SK-N-SH treated with all-trans-retinoic acid at 6 μM for 48 hours (cell line): ENCODE results near the gene SLC25A52.

ENCODE experiments used
- ATAC-seq: fragments of 200-7000 bp; cut with Tn5 transposase; 3 replicates; pipeline ENCODE4 v1.9.1; 2020; ENCODE audit warnings: mild to moderate bottlenecking, moderate library complexity
- ARNTL ChIP-seq: fragments of 450-650 bp; formaldehyde crosslinking; IDR thresholded peaks from 2 replicates; pipeline ENCODE4 v1.5.0; 2020; ENCODE audit warnings: low read depth, mild to moderate bottlenecking, moderate library complexity, borderline replicate concordance
- BACH2 ChIP-seq: fragments of 250-450 bp; sonication (Bioruptor Pico); IDR thresholded peaks from 2 replicates; pipeline ENCODE4 v1.9.0; 2021; ENCODE audit warnings: mild to moderate bottlenecking, borderline replicate concordance
- CSDC2 ChIP-seq: fragments of 250-450 bp; sonication (Bioruptor Pico); IDR thresholded peaks from 2 replicates; pipeline ENCODE4 v1.5.0; 2020; ENCODE audit warnings: mild to moderate bottlenecking, moderate library complexity
- ESRRG ChIP-seq: fragments of 250-450 bp; sonication (Bioruptor Pico); IDR thresholded peaks from 2 replicates; pipeline ENCODE4 v1.6.1; 2021; ENCODE audit warnings: mild to moderate bottlenecking
- GLIS3 ChIP-seq: fragments of 250-450 bp; sonication (Bioruptor Pico); IDR thresholded peaks from 2 replicates; pipeline ENCODE4 v1.5.0; 2020; ENCODE audit warnings: mild to moderate bottlenecking, moderate library complexity
- ISL1 ChIP-seq: fragments of 250-450 bp; sonication (Bioruptor Pico); IDR thresholded peaks from 2 replicates; pipeline ENCODE4 v2.1.2; 2022; ENCODE audit warnings: mild to moderate bottlenecking, moderate library complexity
- OSR1 ChIP-seq: fragments of 250-450 bp; sonication (Bioruptor Pico); IDR thresholded peaks from 2 replicates; pipeline ENCODE4 v1.8.0; 2022; ENCODE audit warnings: moderate library complexity, mild to moderate bottlenecking, inconsistent platforms
- PPARA ChIP-seq: fragments of 250-450 bp; sonication (Bioruptor Pico); IDR thresholded peaks from 2 replicates; pipeline ENCODE4 v1.5.0; 2020; ENCODE audit warnings: mild to moderate bottlenecking, borderline replicate concordance
- RARB ChIP-seq: fragments of 250-450 bp; sonication (Bioruptor Pico); IDR thresholded peaks from 2 replicates; pipeline ENCODE4 v1.8.0; 2021; ENCODE audit warnings: mild to moderate bottlenecking, moderate library complexity
- SNAI2 ChIP-seq: fragments of 250-450 bp; sonication (Bioruptor Pico); IDR thresholded peaks from 2 replicates; pipeline ENCODE4 v1.5.0; 2020; ENCODE audit warnings: mild to moderate bottlenecking, moderate library complexity
- TCF4 ChIP-seq: fragments of 250-450 bp; sonication (Bioruptor Pico); IDR thresholded peaks from 2 replicates; pipeline ENCODE4 v1.8.0; 2021; ENCODE audit warnings: mild to moderate bottlenecking, moderate library complexity, borderline replicate concordance
- TOX ChIP-seq: fragments of 250-450 bp; sonication (Bioruptor Pico); IDR thresholded peaks from 2 replicates; pipeline ENCODE4 v1.8.0; 2021; ENCODE audit warnings: mild to moderate bottlenecking, moderate library complexity, borderline replicate concordance
- ZC3H10 ChIP-seq: fragments of 250-450 bp; sonication (Bioruptor Pico); IDR thresholded peaks from 2 replicates; pipeline ENCODE4 v1.5.1; 2021; ENCODE audit warnings: mild to moderate bottlenecking, moderate library complexity
- ZFP3 ChIP-seq: fragments of 250-450 bp; sonication (Bioruptor Pico); IDR thresholded peaks from 2 replicates; pipeline ENCODE4 v1.5.0; 2020; ENCODE audit warnings: mild to moderate bottlenecking, moderate library complexity
- ZFP30 ChIP-seq: fragments of 450-650 bp; formaldehyde crosslinking; IDR thresholded peaks from 2 replicates; pipeline ENCODE4 v1.5.0; 2022; ENCODE audit warnings: mild to moderate bottlenecking, moderate library complexity
- ZNF565 ChIP-seq: fragments of 450-650 bp; formaldehyde crosslinking; conservative IDR thresholded peaks from 2 replicates; pipeline ENCODE4 v1.5.0; 2020; ENCODE audit warnings: low read depth, mild to moderate bottlenecking, moderate library complexity
- ZNF8 ChIP-seq: fragments of 450-650 bp; formaldehyde crosslinking; IDR thresholded peaks from 2 replicates; pipeline ENCODE4 v1.5.0; 2020; ENCODE audit warnings: mild to moderate bottlenecking, moderate library complexity
- TF ChIP-seq, protein P1 (sequence below): fragments of 250-450 bp; sonication (Bioruptor Pico); IDR thresholded peaks from 2 replicates; pipeline ENCODE4 v1.8.0; 2020; ENCODE audit warnings: mild to moderate bottlenecking, moderate library complexity, borderline replicate concordance
- TF ChIP-seq, protein P2 (sequence below): fragments of 250-450 bp; sonication (Bioruptor Pico); IDR thresholded peaks from 2 replicates; pipeline ENCODE4 v1.8.0; 2021; ENCODE audit warnings: low read depth, mild to moderate bottlenecking, moderate library complexity, borderline replicate concordance
- TF ChIP-seq, protein P3 (sequence below): fragments of 250-450 bp; sonication (Bioruptor Pico); IDR thresholded peaks from 2 replicates; pipeline ENCODE4 v1.5.1; 2021; ENCODE audit warnings: mild to moderate bottlenecking, moderate library complexity
- TF ChIP-seq, protein P4 (sequence below): fragments of 250-450 bp; sonication (Bioruptor Pico); IDR thresholded peaks from 2 replicates; pipeline ENCODE4 v1.5.1; 2020; ENCODE audit warnings: low read depth, mild to moderate bottlenecking, moderate library complexity
- TF ChIP-seq, protein P5 (sequence below): fragments of 250-450 bp; sonication (Bioruptor Pico); IDR thresholded peaks from 2 replicates; pipeline ENCODE4 v1.5.0; 2020; ENCODE audit warnings: mild to moderate bottlenecking, moderate library complexity

SLC25A52 gene

DNA sequence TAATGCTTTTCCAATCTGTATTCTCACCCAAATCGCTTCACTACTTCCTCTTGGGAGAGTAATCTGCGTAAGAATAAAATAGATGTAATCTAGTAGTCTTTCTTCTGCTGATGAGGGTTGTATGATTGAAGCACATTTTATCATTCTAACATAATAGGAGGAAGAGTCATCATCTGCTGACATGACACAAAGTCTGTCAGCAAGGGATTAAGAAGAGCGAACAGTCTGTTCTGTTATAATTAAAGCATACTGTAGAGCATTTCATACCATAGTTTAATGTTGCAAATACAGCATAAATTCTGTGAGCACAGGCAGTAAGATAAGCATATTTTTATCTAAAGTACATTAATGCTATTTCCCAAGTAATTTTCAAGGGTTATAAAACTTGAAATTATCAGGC is 10.4 kb downstream of the SLC25A52 start:
- ATAC-seq, result no peak
- TF ChIP-seq, protein P1, sequence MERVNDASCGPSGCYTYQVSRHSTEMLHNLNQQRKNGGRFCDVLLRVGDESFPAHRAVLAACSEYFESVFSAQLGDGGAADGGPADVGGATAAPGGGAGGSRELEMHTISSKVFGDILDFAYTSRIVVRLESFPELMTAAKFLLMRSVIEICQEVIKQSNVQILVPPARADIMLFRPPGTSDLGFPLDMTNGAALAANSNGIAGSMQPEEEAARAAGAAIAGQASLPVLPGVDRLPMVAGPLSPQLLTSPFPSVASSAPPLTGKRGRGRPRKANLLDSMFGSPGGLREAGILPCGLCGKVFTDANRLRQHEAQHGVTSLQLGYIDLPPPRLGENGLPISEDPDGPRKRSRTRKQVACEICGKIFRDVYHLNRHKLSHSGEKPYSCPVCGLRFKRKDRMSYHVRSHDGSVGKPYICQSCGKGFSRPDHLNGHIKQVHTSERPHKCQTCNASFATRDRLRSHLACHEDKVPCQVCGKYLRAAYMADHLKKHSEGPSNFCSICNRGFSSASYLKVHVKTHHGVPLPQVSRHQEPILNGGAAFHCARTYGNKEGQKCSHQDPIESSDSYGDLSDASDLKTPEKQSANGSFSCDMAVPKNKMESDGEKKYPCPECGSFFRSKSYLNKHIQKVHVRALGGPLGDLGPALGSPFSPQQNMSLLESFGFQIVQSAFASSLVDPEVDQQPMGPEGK (CRISPR knock-in tag), result no peak
- TF ChIP-seq, protein P2, sequence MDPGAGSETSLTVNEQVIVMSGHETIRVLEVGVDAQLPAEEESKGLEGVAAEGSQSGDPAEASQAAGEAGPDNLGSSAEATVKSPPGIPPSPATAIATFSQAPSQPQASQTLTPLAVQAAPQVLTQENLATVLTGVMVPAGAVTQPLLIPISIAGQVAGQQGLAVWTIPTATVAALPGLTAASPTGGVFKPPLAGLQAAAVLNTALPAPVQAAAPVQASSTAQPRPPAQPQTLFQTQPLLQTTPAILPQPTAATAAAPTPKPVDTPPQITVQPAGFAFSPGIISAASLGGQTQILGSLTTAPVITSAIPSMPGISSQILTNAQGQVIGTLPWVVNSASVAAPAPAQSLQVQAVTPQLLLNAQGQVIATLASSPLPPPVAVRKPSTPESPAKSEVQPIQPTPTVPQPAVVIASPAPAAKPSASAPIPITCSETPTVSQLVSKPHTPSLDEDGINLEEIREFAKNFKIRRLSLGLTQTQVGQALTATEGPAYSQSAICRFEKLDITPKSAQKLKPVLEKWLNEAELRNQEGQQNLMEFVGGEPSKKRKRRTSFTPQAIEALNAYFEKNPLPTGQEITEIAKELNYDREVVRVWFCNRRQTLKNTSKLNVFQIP, result no peak
- no peak for TF ChIP-seq BACH2 (CRISPR knock-in tag)
- TF ChIP-seq ZNF8, result no peak
- TF ChIP-seq, protein P3, sequence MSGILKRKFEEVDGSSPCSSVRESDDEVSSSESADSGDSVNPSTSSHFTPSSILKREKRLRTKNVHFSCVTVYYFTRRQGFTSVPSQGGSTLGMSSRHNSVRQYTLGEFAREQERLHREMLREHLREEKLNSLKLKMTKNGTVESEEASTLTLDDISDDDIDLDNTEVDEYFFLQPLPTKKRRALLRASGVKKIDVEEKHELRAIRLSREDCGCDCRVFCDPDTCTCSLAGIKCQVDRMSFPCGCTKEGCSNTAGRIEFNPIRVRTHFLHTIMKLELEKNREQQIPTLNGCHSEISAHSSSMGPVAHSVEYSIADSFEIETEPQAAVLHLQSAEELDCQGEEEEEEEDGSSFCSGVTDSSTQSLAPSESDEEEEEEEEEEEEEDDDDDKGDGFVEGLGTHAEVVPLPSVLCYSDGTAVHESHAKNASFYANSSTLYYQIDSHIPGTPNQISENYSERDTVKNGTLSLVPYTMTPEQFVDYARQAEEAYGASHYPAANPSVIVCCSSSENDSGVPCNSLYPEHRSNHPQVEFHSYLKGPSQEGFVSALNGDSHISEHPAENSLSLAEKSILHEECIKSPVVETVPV (CRISPR knock-in tag), result no peak
- no peak for TF ChIP-seq CSDC2 (CRISPR knock-in tag)
- TF ChIP-seq, protein P4, sequence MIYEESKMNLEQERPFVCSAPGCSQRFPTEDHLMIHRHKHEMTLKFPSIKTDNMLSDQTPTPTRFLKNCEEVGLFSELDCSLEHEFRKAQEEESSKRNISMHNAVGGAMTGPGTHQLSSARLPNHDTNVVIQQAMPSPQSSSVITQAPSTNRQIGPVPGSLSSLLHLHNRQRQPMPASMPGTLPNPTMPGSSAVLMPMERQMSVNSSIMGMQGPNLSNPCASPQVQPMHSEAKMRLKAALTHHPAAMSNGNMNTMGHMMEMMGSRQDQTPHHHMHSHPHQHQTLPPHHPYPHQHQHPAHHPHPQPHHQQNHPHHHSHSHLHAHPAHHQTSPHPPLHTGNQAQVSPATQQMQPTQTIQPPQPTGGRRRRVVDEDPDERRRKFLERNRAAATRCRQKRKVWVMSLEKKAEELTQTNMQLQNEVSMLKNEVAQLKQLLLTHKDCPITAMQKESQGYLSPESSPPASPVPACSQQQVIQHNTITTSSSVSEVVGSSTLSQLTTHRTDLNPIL (CRISPR knock-in tag), result no peak
- TF ChIP-seq ZFP3 (CRISPR knock-in tag), result no peak
- no peak for TF ChIP-seq ZC3H10 (CRISPR knock-in tag)

DNA sequence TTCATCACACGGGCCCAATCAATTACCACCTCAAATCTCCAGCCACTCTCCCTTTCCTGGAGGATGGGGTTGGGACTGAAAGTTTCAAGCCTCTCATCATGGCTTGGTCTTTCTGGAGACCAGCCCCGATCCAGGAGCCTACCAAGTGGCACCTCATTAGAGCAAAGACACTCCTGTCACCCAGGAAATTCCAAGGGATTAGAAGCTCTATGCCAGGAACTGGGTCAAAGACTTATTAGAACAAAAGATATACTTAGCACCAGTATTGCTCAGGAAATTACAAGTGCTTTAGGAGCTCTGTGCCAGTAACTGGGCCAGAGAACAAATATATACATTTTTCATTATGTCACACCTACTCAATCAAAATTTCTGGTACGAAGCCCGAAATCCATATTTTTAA is 14.3 kb downstream of the SLC25A52 start:
- ATAC-seq, result no peak
- TF ChIP-seq BACH2 (CRISPR knock-in tag), result no peak
- TF ChIP-seq, protein P3 (CRISPR knock-in tag), result no peak
- TF ChIP-seq, protein P4 (CRISPR knock-in tag), result no peak
- TF ChIP-seq TCF4 (CRISPR knock-in tag), result no peak
- TF ChIP-seq, protein P5, sequence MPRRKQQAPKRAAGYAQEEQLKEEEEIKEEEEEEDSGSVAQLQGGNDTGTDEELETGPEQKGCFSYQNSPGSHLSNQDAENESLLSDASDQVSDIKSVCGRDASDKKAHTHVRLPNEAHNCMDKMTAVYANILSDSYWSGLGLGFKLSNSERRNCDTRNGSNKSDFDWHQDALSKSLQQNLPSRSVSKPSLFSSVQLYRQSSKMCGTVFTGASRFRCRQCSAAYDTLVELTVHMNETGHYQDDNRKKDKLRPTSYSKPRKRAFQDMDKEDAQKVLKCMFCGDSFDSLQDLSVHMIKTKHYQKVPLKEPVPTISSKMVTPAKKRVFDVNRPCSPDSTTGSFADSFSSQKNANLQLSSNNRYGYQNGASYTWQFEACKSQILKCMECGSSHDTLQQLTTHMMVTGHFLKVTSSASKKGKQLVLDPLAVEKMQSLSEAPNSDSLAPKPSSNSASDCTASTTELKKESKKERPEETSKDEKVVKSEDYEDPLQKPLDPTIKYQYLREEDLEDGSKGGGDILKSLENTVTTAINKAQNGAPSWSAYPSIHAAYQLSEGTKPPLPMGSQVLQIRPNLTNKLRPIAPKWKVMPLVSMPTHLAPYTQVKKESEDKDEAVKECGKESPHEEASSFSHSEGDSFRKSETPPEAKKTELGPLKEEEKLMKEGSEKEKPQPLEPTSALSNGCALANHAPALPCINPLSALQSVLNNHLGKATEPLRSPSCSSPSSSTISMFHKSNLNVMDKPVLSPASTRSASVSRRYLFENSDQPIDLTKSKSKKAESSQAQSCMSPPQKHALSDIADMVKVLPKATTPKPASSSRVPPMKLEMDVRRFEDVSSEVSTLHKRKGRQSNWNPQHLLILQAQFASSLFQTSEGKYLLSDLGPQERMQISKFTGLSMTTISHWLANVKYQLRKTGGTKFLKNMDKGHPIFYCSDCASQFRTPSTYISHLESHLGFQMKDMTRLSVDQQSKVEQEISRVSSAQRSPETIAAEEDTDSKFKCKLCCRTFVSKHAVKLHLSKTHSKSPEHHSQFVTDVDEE (CRISPR knock-in tag), result no peak
- TF ChIP-seq ZFP30 (CRISPR knock-in tag), result no peak
- TF ChIP-seq ISL1 (CRISPR knock-in tag), result no peak
- no peak for TF ChIP-seq RARB (CRISPR knock-in tag)
- no peak for TF ChIP-seq PPARA (CRISPR knock-in tag)
- no peak for TF ChIP-seq ZNF8
- no peak for TF ChIP-seq ESRRG (CRISPR knock-in tag)
- no peak for TF ChIP-seq CSDC2 (CRISPR knock-in tag)
- no peak for TF ChIP-seq ZNF565 (CRISPR knock-in tag)
- no peak for TF ChIP-seq ZFP3 (CRISPR knock-in tag)
- TF ChIP-seq GLIS3 (CRISPR knock-in tag), result no peak
- no peak for TF ChIP-seq TOX (CRISPR knock-in tag)
- TF ChIP-seq, protein P2, result no peak
- TF ChIP-seq ARNTL (CRISPR knock-in tag), result no peak
- TF ChIP-seq SNAI2, result no peak
- TF ChIP-seq OSR1 (CRISPR knock-in tag), result no peak
